ENCODE results near the gene REXO5. TPM values are rescaled to one million over a fixed set of nuclear protein-coding genes. Genes with fewer than 3 reads are reported as not detected.

The REXO5 gene
- total and polyA plus RNA-seq, 3 experiments from 2014 or later: 0.81 to 9.3 (median 7.9) TPM

DNA sequence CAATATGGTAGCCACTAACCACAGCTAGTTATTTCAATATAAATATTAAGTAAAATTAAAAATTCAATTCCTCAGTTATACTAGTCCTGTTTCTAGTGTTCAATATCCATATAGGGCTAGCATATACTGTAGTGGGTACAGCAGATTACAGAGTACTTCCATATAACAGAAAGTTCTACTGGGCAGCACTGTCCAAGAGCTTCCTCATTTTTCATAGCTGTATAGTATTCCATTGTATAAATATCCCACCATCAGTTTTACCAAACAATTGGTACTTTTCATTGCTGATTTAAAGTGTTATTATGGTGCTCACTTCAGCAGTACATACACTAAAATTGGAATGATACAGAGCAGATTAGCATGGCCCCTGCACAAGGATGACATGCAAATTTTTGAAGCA lies 22.1 kb upstream of the REXO5 start:
- peaks cover 3 to 13% (median 4%) of the 10 kb centered on the region in 3 donors for H3K36me3 Mint-ChIP-seq
- no peaks in the 10 kb centered on the region for H3K27me3 Mint-ChIP-seq
- ChIA-PET POLR2A (no interaction called here), CTCF (interaction anchor here (1.2 kb wide), 1 partner anchor 14 kb away, joined by 3 read pairs; no protein-coding TSS in a partner anchor)
- Histone ChIP-seq H3K9me3 (ENCODE audit: low read length) (no peaks in the 10 kb centered on the region), H3K4me3 (ENCODE audit: low read length) (no peak overlapping the region), H3K4me1 (ENCODE audit: insufficient read depth, low read length) (no peaks in the 10 kb centered on the region), H3K36me3 (ENCODE audit: insufficient read depth, low read length) (no peaks in the 10 kb centered on the region), H3K27ac (ENCODE audit: low read depth, low read length) (no peak overlapping the region), H3K27me3 (ENCODE audit: insufficient read depth, low read length, poor library complexity, severe bottlenecking) (no peaks in the 10 kb centered on the region)
- no peak for DNase-seq
- H3K4me3 Mint-ChIP-seq: no peak overlapping the region
- no peaks in the 10 kb centered on the region for H3K4me1 Mint-ChIP-seq
- no peaks in the 10 kb centered on the region for H3K9me3 Mint-ChIP-seq
- no peak overlapping the region for H3K27ac Mint-ChIP-seq

GRCh38 chr16:20789130-20789529 lies 17.2 kb upstream of the REXO5 start:
- POLR2A ChIA-PET: interaction anchor here (0.7 kb wide), 1 partner anchor 11 kb away, joined by 8 read pairs; no protein-coding TSS in a partner anchor

DNA sequence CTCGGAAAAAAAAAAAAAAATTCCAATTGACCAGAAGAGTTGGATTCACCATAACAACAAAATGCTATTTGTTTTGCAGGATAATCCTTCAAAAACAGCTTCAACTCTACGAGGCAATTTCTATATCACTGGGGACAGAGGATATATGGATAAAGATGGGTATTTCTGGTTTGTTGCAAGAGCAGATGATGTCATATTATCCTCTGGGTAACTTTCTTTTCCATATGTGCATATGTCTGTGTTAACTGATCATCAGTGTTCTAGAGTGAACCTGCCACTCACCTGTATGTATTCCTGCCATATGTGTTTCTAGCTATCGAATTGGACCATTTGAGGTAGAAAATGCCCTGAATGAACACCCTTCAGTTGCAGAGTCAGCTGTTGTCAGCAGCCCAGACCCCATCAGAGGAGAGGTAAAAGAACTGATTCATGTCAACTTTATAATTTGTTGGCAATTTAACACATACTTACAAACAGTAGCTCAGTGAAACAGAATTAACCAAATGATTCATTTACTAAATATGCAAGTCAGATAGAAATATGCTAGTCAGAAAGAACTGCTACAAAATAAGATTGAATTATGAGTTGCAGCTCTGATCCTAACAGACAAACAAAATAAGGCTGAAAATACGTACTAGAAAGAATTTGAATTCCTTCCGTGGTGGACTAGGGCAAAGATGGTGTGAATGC lies 14.3 kb upstream of the REXO5 start:
- ChIA-PET POLR2A (no interaction called here), CTCF (interaction anchor here (1.0 to 1.4 kb wide), 2 partner anchors 17 to 367 kb away, joined by 3 read pairs; partner anchors contain the start of gene LDAF1)
- Mint-ChIP-seq H3K27me3 (no peaks in the 10 kb centered on the region), H3K4me3 (no peak overlapping the region), H3K9me3 (no peaks in the 10 kb centered on the region), H3K27ac (no peak overlapping the region), H3K36me3 (no peaks in the 10 kb centered on the region), H3K4me1 (no peaks in the 10 kb centered on the region)
- Histone ChIP-seq H3K27me3 (ENCODE audit: insufficient read depth, low read length, poor library complexity, severe bottlenecking) (no peaks in the 10 kb centered on the region), H3K4me1 (ENCODE audit: insufficient read depth, low read length) (no peaks in the 10 kb centered on the region), H3K4me3 (ENCODE audit: low read length) (no peak overlapping the region), H3K9me3 (ENCODE audit: low read length) (no peaks in the 10 kb centered on the region), H3K36me3 (ENCODE audit: insufficient read depth, low read length) (no peaks in the 10 kb centered on the region), H3K27ac (ENCODE audit: low read depth, low read length) (no peak overlapping the region)
- no peak for DNase-seq

More at GRCh38 chr16:20789130-20789529, 17.2 kb upstream of the REXO5 start:
- no peaks in the 10 kb centered on the region for H3K36me3 ChIP-seq (ENCODE audit: insufficient read depth, low read length)
- no peaks in the 10 kb centered on the region for H3K9me3 ChIP-seq (ENCODE audit: low read length)
- Mint-ChIP-seq H3K36me3 (no peaks in the 10 kb centered on the region), H3K4me3 (no peak overlapping the region), H3K27me3 (no peaks in the 10 kb centered on the region), H3K9me3 (no peaks in the 10 kb centered on the region), H3K4me1 (no peaks in the 10 kb centered on the region), H3K27ac (no peak overlapping the region)
- H3K27me3 ChIP-seq (ENCODE audit: insufficient read depth, low read length, poor library complexity, severe bottlenecking): no peaks in the 10 kb centered on the region
- H3K27ac ChIP-seq (ENCODE audit: low read depth, low read length): no peak overlapping the region
- H3K4me1 ChIP-seq (ENCODE audit: insufficient read depth, low read length): no peaks in the 10 kb centered on the region
- H3K4me3 ChIP-seq (ENCODE audit: low read length): no peak overlapping the region
- CTCF ChIA-PET: no interaction called here
- DNase-seq: no peak

- Mint-ChIP-seq H3K9me3 (no peaks in the 10 kb centered on the region), H3K36me3 (peaks cover 0 to 2% (median 1%) of the 10 kb centered on the region in 3 donors), H3K27ac (peak overlapping the region in 3 of 8 donors; percentile 19 to 90 (median 63)), H3K27me3 (no peaks in the 10 kb centered on the region), H3K4me3 (no peak overlapping the region), H3K4me1 (peaks cover 10 to 22% (median 20%) of the 10 kb centered on the region in 3 donors)
- Histone ChIP-seq H3K27me3 (ENCODE audit: insufficient read depth, low read length, poor library complexity, severe bottlenecking) (no peaks in the 10 kb centered on the region), H3K27ac (ENCODE audit: low read depth, low read length) (no peak overlapping the region), H3K4me3 (ENCODE audit: low read length) (no peak overlapping the region), H3K9me3 (ENCODE audit: low read length) (no peaks in the 10 kb centered on the region), H3K36me3 (ENCODE audit: insufficient read depth, low read length) (no peaks in the 10 kb centered on the region), H3K4me1 (ENCODE audit: insufficient read depth, low read length) (no peaks in the 10 kb centered on the region)
- no peak for DNase-seq
- ChIA-PET POLR2A (no interaction called here), CTCF (interaction anchor here (0.6 to 1.0 kb wide), 3 partner anchors 8 to 23 kb away, joined by 3 read pairs; no protein-coding TSS in a partner anchor)
Observed at GRCh38 chr16:20798364-20798763, 8.0 kb upstream of the REXO5 start.

- H3K4me3 ChIP-seq (ENCODE audit: low read length): no peak overlapping the region
- Mint-ChIP-seq H3K4me3 (no peak overlapping the region), H3K36me3 (peaks cover 0 to 2% (median 1%) of the 10 kb centered on the region in 3 donors), H3K9me3 (no peaks in the 10 kb centered on the region), H3K27me3 (no peaks in the 10 kb centered on the region), H3K4me1 (peaks cover 10 to 23% (median 22%) of the 10 kb centered on the region in 3 donors), H3K27ac (no peak overlapping the region)
- ChIA-PET CTCF (interaction anchor here (0.7 kb wide), 1 partner anchor 8 kb away, joined by 4 read pairs; no protein-coding TSS in a partner anchor), POLR2A (no interaction called here)
- H3K9me3 ChIP-seq (ENCODE audit: low read length): no peaks in the 10 kb centered on the region
- no peak overlapping the region for H3K27ac ChIP-seq (ENCODE audit: low read depth, low read length)
- H3K36me3 ChIP-seq (ENCODE audit: insufficient read depth, low read length): no peaks in the 10 kb centered on the region
- peak in 1 of 5 donors; percentile 10 for DNase-seq
- no peaks in the 10 kb centered on the region for H3K4me1 ChIP-seq (ENCODE audit: insufficient read depth, low read length)
- no peaks in the 10 kb centered on the region for H3K27me3 ChIP-seq (ENCODE audit: insufficient read depth, low read length, poor library complexity, severe bottlenecking)
Observed at GRCh38 chr16:20799599-20799998, 6.7 kb upstream of the REXO5 start.

- Histone ChIP-seq H3K36me3 (ENCODE audit: insufficient read depth, low read length) (no peaks in the 10 kb centered on the region), H3K4me3 (ENCODE audit: low read length) (no peak overlapping the region), H3K27me3 (ENCODE audit: insufficient read depth, low read length, poor library complexity, severe bottlenecking) (no peaks in the 10 kb centered on the region), H3K27ac (ENCODE audit: low read depth, low read length) (no peak overlapping the region), H3K4me1 (ENCODE audit: insufficient read depth, low read length) (no peaks in the 10 kb centered on the region), H3K9me3 (ENCODE audit: low read length) (no peaks in the 10 kb centered on the region)
- ChIA-PET CTCF (no interaction called here), POLR2A (no interaction called here)
- Mint-ChIP-seq H3K27me3 (no peaks in the 10 kb centered on the region), H3K4me1 (peaks cover 11 to 24% (median 22%) of the 10 kb centered on the region in 3 donors), H3K36me3 (peaks cover 0 to 2% (median 1%) of the 10 kb centered on the region in 3 donors), H3K9me3 (no peaks in the 10 kb centered on the region), H3K27ac (peak overlapping the region in 3 of 8 donors; percentile 36 to 64 (median 56)), H3K4me3 (no peak overlapping the region)
- DNase-seq: no peak
Observed at GRCh38 chr16:20801278-20801677, 5.0 kb upstream of the REXO5 start.

GRCh38 chr16:20803192-20803560 lies 3.2 kb upstream of the REXO5 start:
- no peaks in the 10 kb centered on the region for H3K27me3 Mint-ChIP-seq
- H3K4me3 ChIP-seq (ENCODE audit: low read length): no peak overlapping the region
- no peaks in the 10 kb centered on the region for H3K9me3 Mint-ChIP-seq
- H3K36me3 ChIP-seq (ENCODE audit: insufficient read depth, low read length): no peaks in the 10 kb centered on the region
- DNase-seq: no peak
- H3K27me3 ChIP-seq (ENCODE audit: insufficient read depth, low read length, poor library complexity, severe bottlenecking): no peaks in the 10 kb centered on the region
- peaks cover 0 to 5% (median 0%) of the 10 kb centered on the region in 3 donors for H3K36me3 Mint-ChIP-seq
- H3K27ac ChIP-seq (ENCODE audit: low read depth, low read length): no peak overlapping the region
- ChIA-PET CTCF (no interaction called here), POLR2A (no interaction called here)
- H3K4me1 ChIP-seq (ENCODE audit: insufficient read depth, low read length): peaks cover 8% of the 10 kb centered on the region
- peaks cover 20 to 37% (median 33%) of the 10 kb centered on the region in 3 donors for H3K4me1 Mint-ChIP-seq
- H3K27ac Mint-ChIP-seq: peak overlapping the region in 4 of 8 donors; percentile 1 to 38 (median 14)
- no peaks in the 10 kb centered on the region for H3K9me3 ChIP-seq (ENCODE audit: low read length)
- peak overlapping the region in 1 of 7 donors; percentile 12 for H3K4me3 Mint-ChIP-seq

GRCh38 chr16:20803561-20804214 lies 2.6 kb upstream of the REXO5 start:
- no peak overlapping the region for H3K4me3 ChIP-seq (ENCODE audit: low read length)
- Mint-ChIP-seq H3K27ac (peak overlapping the region in 5 of 8 donors; percentile 1 to 38 (median 14)), H3K27me3 (no peaks in the 10 kb centered on the region), H3K4me3 (peak overlapping the region in 1 of 7 donors; percentile 12), H3K4me1 (peaks cover 15 to 33% (median 31%) of the 10 kb centered on the region in 3 donors), H3K9me3 (no peaks in the 10 kb centered on the region), H3K36me3 (peaks cover 0 to 5% (median 0%) of the 10 kb centered on the region in 3 donors)
- ChIA-PET CTCF (no interaction called here), POLR2A (no interaction called here)
- H3K4me1 ChIP-seq (ENCODE audit: insufficient read depth, low read length): peaks cover 8% of the 10 kb centered on the region
- no peaks in the 10 kb centered on the region for H3K9me3 ChIP-seq (ENCODE audit: low read length)
- no peak overlapping the region for H3K27ac ChIP-seq (ENCODE audit: low read depth, low read length)
- no peak for DNase-seq
- H3K36me3 ChIP-seq (ENCODE audit: insufficient read depth, low read length): no peaks in the 10 kb centered on the region
- H3K27me3 ChIP-seq (ENCODE audit: insufficient read depth, low read length, poor library complexity, severe bottlenecking): no peaks in the 10 kb centered on the region

Data from CD8-positive, alpha-beta memory T cell (primary cell).